GM12892 (cell line): ENCODE results near the gene EPHB1.
A peak's percentile ranks its signal among the peaks of the same experiment; 100 is the strongest.

Experiments used
- DNase-seq: peaks from one replicate; pipeline ENCODE4 v3.0.0; 2011; ENCODE audit not compliant: insufficient read length
- FAIRE-seq: peaks from 2 replicates; lab custom pipeline; 2011; peaks lifted over from hg19 to GRCh38; lab: Jason Lieb, UNC
- POLR2A ChIP-seq: IDR thresholded peaks from 2 replicates; pipeline ENCODE4 v1.6.1; 2011; ENCODE audit warnings: low read depth, low read length, control low read depth
- POLR2AphosphoS5 ChIP-seq: IDR thresholded peaks from 2 replicates; pipeline ENCODE4 v1.6.1; 2011; ENCODE audit warnings: low read depth, low read length, control low read depth
- TAF1 ChIP-seq: IDR thresholded peaks from 2 replicates; pipeline ENCODE4 v1.6.1; 2011; ENCODE audit warnings: low read depth, mild to moderate bottlenecking, control low read depth, low read length, borderline replicate concordance

Gene EPHB1

GRCh38 chr3:134905647-134905935 lies 110.5 kb downstream of the EPHB1 start:
- FAIRE-seq (no peak), DNase-seq (no peak)
- TF ChIP-seq TAF1 = no peak
- no peak for TF ChIP-seq POLR2A
- TF ChIP-seq POLR2AphosphoS5 = no peak

GRCh38 chr3:134908271-134908670 lies 113.2 kb downstream of the EPHB1 start:
- no peak for DNase-seq
- no peak for FAIRE-seq
- TF ChIP-seq POLR2A (no peak), POLR2AphosphoS5 (no peak), TAF1 (no peak)

GRCh38 chr3:134910026-134910425 lies 115.0 kb downstream of the EPHB1 start:
- TF ChIP-seq TAF1 (no peak), POLR2A (no peak), POLR2AphosphoS5 (no peak)

GRCh38 chr3:134911586-134912548 lies 116.8 kb downstream of the EPHB1 start:
- no peak for DNase-seq
- TF ChIP-seq POLR2AphosphoS5 = no peak
- TF ChIP-seq POLR2A = no peak
- no peak for TF ChIP-seq TAF1
- no peak for FAIRE-seq

More at GRCh38 chr3:134910026-134910425, 115.0 kb downstream of the EPHB1 start:
- DNase-seq = no peak
- no peak for FAIRE-seq

GRCh38 chr3:134916276-134916961 lies 121.4 kb downstream of the EPHB1 start:
- TF ChIP-seq TAF1 (no peak), POLR2AphosphoS5 (no peak), POLR2A (no peak)
- DNase-seq = no peak
- no peak for FAIRE-seq

GRCh38 chr3:134917631-134918030 lies 122.6 kb downstream of the EPHB1 start:
- TF ChIP-seq TAF1 (no peak), POLR2AphosphoS5 (no peak), POLR2A (no peak)
- peak; percentile 27 for FAIRE-seq
- DNase-seq = no peak

GRCh38 chr3:134918441-134918840 lies 123.4 kb downstream of the EPHB1 start:
- FAIRE-seq (peak; percentile 76), DNase-seq (peak; percentile 23)
- TF ChIP-seq TAF1 = no peak
- TF ChIP-seq POLR2A = no peak
- no peak for TF ChIP-seq POLR2AphosphoS5

GRCh38 chr3:134922101-134922500 lies 127.0 kb downstream of the EPHB1 start:
- no peak for FAIRE-seq
- DNase-seq = no peak
- TF ChIP-seq POLR2AphosphoS5 = no peak
- no peak for TF ChIP-seq TAF1
- TF ChIP-seq POLR2A = no peak

GRCh38 chr3:134922866-134923265 lies 127.8 kb downstream of the EPHB1 start:
- no peak for TF ChIP-seq TAF1
- TF ChIP-seq POLR2A = no peak
- TF ChIP-seq POLR2AphosphoS5 = no peak
- DNase-seq (no peak), FAIRE-seq (no peak)

- FAIRE-seq (no peak), DNase-seq (no peak)
- TF ChIP-seq POLR2A = no peak
- TF ChIP-seq TAF1 = no peak
- no peak for TF ChIP-seq POLR2AphosphoS5
Measured at GRCh38 chr3:134923286-134923685, 128.2 kb downstream of the EPHB1 start.

- TF ChIP-seq TAF1 = no peak
- no peak for TF ChIP-seq POLR2AphosphoS5
- no peak for TF ChIP-seq POLR2A
- DNase-seq = no peak
- FAIRE-seq = no peak
Measured at GRCh38 chr3:134927599-134927998, 132.5 kb downstream of the EPHB1 start.

- TF ChIP-seq POLR2AphosphoS5 = no peak
- no peak for TF ChIP-seq TAF1
- no peak for TF ChIP-seq POLR2A
- FAIRE-seq (no peak), DNase-seq (no peak)
Measured at GRCh38 chr3:134928392-134928791, 133.3 kb downstream of the EPHB1 start.
